Measurements from ENCODE around the gene GET4. TPM values are rescaled to one million over a fixed set of nuclear protein-coding genes. Genes with fewer than 3 reads are reported as not detected.

The GET4 gene
- total RNA-seq, 3 donors from 2014 or later (not counting 1 experiment from before 2014, with no cell fraction given): 69.3 to 81.6 (median 73.2) TPM

DNA sequence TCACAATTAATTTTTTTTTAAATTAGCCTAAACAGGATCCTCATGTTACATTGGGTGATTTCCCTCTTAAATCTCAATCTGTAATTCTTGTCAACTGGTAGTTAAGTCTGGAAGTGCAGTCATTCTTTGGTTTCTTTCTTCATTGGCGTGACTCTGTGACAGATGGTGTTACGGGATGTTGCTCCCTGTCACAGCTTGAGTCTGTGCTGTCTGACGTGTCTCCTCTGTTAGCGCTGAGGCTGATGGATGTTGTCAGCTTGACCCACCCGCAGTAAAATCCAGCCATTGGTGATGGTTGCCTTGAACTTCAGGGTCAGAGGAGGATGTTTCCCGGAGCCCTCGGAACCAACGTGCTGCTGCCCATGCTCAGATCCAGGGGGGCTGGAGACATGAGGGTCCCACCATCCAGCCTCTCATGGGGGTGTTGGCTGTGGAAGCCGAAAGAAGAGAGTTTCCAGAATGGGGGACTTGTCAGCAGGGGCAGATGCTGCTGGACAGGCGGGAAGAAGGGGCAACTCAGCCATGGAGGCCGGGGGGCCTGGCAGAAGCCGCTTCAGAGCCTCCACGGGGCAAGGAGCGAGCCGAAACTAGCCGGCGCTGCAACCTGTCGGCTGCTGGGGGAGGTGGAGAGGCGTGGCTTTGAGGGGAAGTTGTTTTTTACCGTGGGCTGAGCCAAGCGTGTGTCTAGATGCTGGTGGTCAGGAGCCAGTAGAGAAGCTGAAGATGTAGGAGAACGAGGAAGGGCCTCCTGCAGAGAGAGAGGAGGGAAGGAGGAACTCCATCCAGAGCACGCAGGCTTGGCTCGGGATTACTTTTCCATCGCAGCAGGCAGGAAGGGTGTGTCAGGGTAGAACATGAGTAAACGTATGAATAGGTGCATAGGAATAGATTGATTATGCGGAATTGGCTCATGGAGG lies 40.6 kb upstream of the GET4 start:
- no peaks in the 10 kb centered on the region for H3K27me3 ChIP-seq (ENCODE audit: control insufficient read depth, insufficient read depth, low read length)
- Mint-ChIP-seq H3K4me1 (peaks cover 29 to 36% of the 10 kb centered on the region in 2 donors), H3K27me3 (ENCODE audit: low read depth in 2 of 2) (no peaks in the 10 kb centered on the region), H3K27ac (no peak overlapping the region), H3K36me3 (no peaks in the 10 kb centered on the region), H3K9me3 (no peaks in the 10 kb centered on the region), H3K4me3 (no peak overlapping the region)
- DNase-seq (no peak), ATAC-seq (no peak)
- H3K4me1 ChIP-seq (ENCODE audit: control insufficient read depth, insufficient read depth, low read length): peaks cover 27% of the 10 kb centered on the region
- H3K27ac ChIP-seq (ENCODE audit: low read length): no peak overlapping the region
- 83% methylated on average over 27 of the region's 27 CpGs for WGBS (ENCODE audit: insufficient coverage)
- H3K36me3 ChIP-seq (ENCODE audit: control insufficient read depth, insufficient read depth, low read length): peaks cover 10% of the 10 kb centered on the region
- TF ChIP-seq CTCF (IDR thresholded peaks at IDR 0.05): no peak
- intact Hi-C loops (cut with micrococcal nuclease): no loop called here
- no peaks in the 10 kb centered on the region for H3K9me3 ChIP-seq (ENCODE audit: control insufficient read depth, insufficient read depth, low read length)
- no peak overlapping the region for H3K4me3 ChIP-seq (ENCODE audit: low read length)

DNA sequence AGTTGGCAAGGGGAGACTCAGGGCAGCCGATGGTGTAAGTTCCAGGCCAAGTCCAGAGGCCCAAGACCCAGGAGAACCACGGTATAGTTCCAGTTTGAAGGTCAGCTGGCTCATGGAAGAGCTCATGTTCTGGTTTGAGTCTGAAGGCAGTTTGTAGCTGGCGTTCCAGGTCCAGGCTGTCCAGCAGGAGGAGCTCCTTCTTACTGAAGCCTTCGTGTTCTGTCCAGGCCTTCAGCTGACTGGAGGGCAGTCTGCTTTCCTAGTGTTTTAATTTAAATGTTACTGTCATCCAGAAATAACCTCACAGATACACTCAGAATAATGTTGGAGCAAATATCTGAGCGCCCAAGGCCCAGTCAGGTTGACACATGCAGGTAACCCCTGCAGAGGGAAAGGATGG lies 39.9 kb upstream of the GET4 start:
- H3K27ac ChIP-seq (ENCODE audit: low read length): no peak overlapping the region
- intact Hi-C loops (cut with micrococcal nuclease): no loop called here
- Mint-ChIP-seq H3K27me3 (ENCODE audit: low read depth in 2 of 2) (no peaks in the 10 kb centered on the region), H3K4me3 (no peak overlapping the region), H3K9me3 (no peaks in the 10 kb centered on the region), H3K4me1 (peaks cover 22 to 30% of the 10 kb centered on the region in 2 donors), H3K36me3 (no peaks in the 10 kb centered on the region), H3K27ac (no peak overlapping the region)
- H3K4me1 ChIP-seq (ENCODE audit: control insufficient read depth, insufficient read depth, low read length): peaks cover 20% of the 10 kb centered on the region
- DNase-seq (no peak), ATAC-seq (no peak)
- peaks cover 10% of the 10 kb centered on the region for H3K36me3 ChIP-seq (ENCODE audit: control insufficient read depth, insufficient read depth, low read length)
- no peaks in the 10 kb centered on the region for H3K9me3 ChIP-seq (ENCODE audit: control insufficient read depth, insufficient read depth, low read length)
- TF ChIP-seq CTCF (IDR thresholded peaks at IDR 0.05): no peak
- H3K27me3 ChIP-seq (ENCODE audit: control insufficient read depth, insufficient read depth, low read length): no peaks in the 10 kb centered on the region
- WGBS (ENCODE audit: insufficient coverage): 88% methylated on average over 4 of the region's 5 CpGs
- no peak overlapping the region for H3K4me3 ChIP-seq (ENCODE audit: low read length)

- Histone ChIP-seq H3K27ac (ENCODE audit: low read length) (no peak overlapping the region), H3K4me3 (ENCODE audit: low read length) (no peak overlapping the region), H3K27me3 (ENCODE audit: control insufficient read depth, insufficient read depth, low read length) (no peaks in the 10 kb centered on the region), H3K4me1 (ENCODE audit: control insufficient read depth, insufficient read depth, low read length) (peaks cover 17% of the 10 kb centered on the region), H3K36me3 (ENCODE audit: control insufficient read depth, insufficient read depth, low read length) (peaks cover 13% of the 10 kb centered on the region), H3K9me3 (ENCODE audit: control insufficient read depth, insufficient read depth, low read length) (no peaks in the 10 kb centered on the region)
- intact Hi-C loops (cut with micrococcal nuclease): no loop called here
- Mint-ChIP-seq H3K4me3 (no peak overlapping the region), H3K27ac (no peak overlapping the region), H3K27me3 (ENCODE audit: low read depth in 2 of 2) (no peaks in the 10 kb centered on the region), H3K4me1 (peaks cover 17 to 24% of the 10 kb centered on the region in 2 donors), H3K9me3 (no peaks in the 10 kb centered on the region), H3K36me3 (no peaks in the 10 kb centered on the region)
- TF ChIP-seq CTCF (IDR thresholded peaks at IDR 0.05): no peak
- 97% methylated on average over 19 of the region's 19 CpGs for WGBS (ENCODE audit: insufficient coverage)
- no peak for DNase-seq
- no peak for ATAC-seq
Observed at GRCh38 chr7:837001-837400, 39.4 kb upstream of the GET4 start.

Data from natural killer cell (primary cell).